Forelimb muscle (tissue), 1 donor: ENCODE data around the gene SLC26A2. TPM values are rescaled to one million over a fixed set of nuclear protein-coding genes. Genes with fewer than 3 reads are reported as not detected.

Source experiments
- DNase-seq: peaks from one replicate; pipeline ENCODE4 v3.0.0-alpha.2; 2013; ENCODE audit warnings: low read depth
- polyA plus RNA-seq: library from polyadenylated mRNA; unstranded; fragments of 120-200 nt; gene quantifications from one replicate; pipeline ENCODE4 v1.2.1, GENCODE V29; 2013; ENCODE audit not compliant: insufficient read length

Gene SLC26A2
- polyA plus RNA-seq, 1 donor: 8.6 TPM

GRCh38 chr5:150035139-150035895, 74.8 kb downstream of the SLC26A2 start:
- no peak for DNase-seq

GRCh38 chr5:150036513-150036912, 76.0 kb downstream of the SLC26A2 start:
- DNase-seq: peak; percentile 24

Other genes starting within 250 kb of the SLC26A2 start
- gene PPARGC1B, start 230.4 kb upstream of the SLC26A2 start, polyA plus RNA-seq: 6.5 TPM
- 0.06 TPM for gene PDE6A, start 16.0 kb upstream of the SLC26A2 start, polyA plus RNA-seq
- gene TIGD6, start 39.9 kb downstream of the SLC26A2 start, polyA plus RNA-seq: 2.1 TPM
- 17.5 TPM for gene HMGXB3, start 40.0 kb downstream of the SLC26A2 start, polyA plus RNA-seq
- gene CSF1R, start 125.8 kb downstream of the SLC26A2 start, polyA plus RNA-seq: 22.9 TPM
- 115 TPM for gene PDGFRB, start 195.1 kb downstream of the SLC26A2 start, polyA plus RNA-seq
- 0.24 TPM for gene CDX1, start 206.0 kb downstream of the SLC26A2 start, polyA plus RNA-seq
- 0.30 TPM for gene SLC6A7, start 229.3 kb downstream of the SLC26A2 start, polyA plus RNA-seq